ENCODE data around the gene ZNF211. TPM values are rescaled to one million over a fixed set of nuclear protein-coding genes. Genes with fewer than 3 reads are reported as not detected.

ZNF211 gene
- total RNA-seq, 3 donors from 2014 or later (not counting 1 experiment from before 2014, with no cell fraction given), result 33.7 to 47.0 (median 36.9) TPM

GRCh38 chr19:57641715-57642234 lies 8.8 kb downstream of the ZNF211 start:
- no peaks in the 10 kb centered on the region for H3K27me3 ChIP-seq (ENCODE audit: control insufficient read depth, insufficient read depth, low read length)
- 98% methylated on average over 4 of the region's 4 CpGs for WGBS (ENCODE audit: insufficient coverage)
- H3K27ac ChIP-seq (ENCODE audit: low read length), result no peak overlapping the region
- intact Hi-C loops (cut with micrococcal nuclease), result no loop called here
- ATAC-seq (no peak), DNase-seq (no peak)
- H3K9me3 ChIP-seq (ENCODE audit: control insufficient read depth, insufficient read depth, low read length), result peaks cover 63% of the 10 kb centered on the region
- no peak overlapping the region for H3K27ac Mint-ChIP-seq
- H3K4me3 Mint-ChIP-seq, result no peak overlapping the region
- TF ChIP-seq CTCF (IDR thresholded peaks at IDR 0.05), result no peak
- no peaks in the 10 kb centered on the region for H3K4me1 ChIP-seq (ENCODE audit: control insufficient read depth, insufficient read depth, low read length)
- H3K9me3 Mint-ChIP-seq, result peaks cover 17 to 31% of the 10 kb centered on the region in 2 donors
- H3K36me3 ChIP-seq (ENCODE audit: control insufficient read depth, insufficient read depth, low read length), result peaks cover 41% of the 10 kb centered on the region
- H3K4me3 ChIP-seq (ENCODE audit: low read length), result no peak overlapping the region
- H3K27me3 Mint-ChIP-seq (ENCODE audit: low read depth in 2 of 2), result no peaks in the 10 kb centered on the region
- no peaks in the 10 kb centered on the region for H3K4me1 Mint-ChIP-seq
- peaks cover 62% of the 10 kb centered on the region for H3K36me3 Mint-ChIP-seq

GRCh38 chr19:57642396-57643046 lies 9.6 kb downstream of the ZNF211 start:
- no peaks in the 10 kb centered on the region for H3K27me3 ChIP-seq (ENCODE audit: control insufficient read depth, insufficient read depth, low read length)
- ATAC-seq (no peak), DNase-seq (no peak)
- peaks cover 62% of the 10 kb centered on the region for H3K9me3 ChIP-seq (ENCODE audit: control insufficient read depth, insufficient read depth, low read length)
- H3K4me3 Mint-ChIP-seq, result no peak overlapping the region
- peaks cover 38% of the 10 kb centered on the region for H3K36me3 ChIP-seq (ENCODE audit: control insufficient read depth, insufficient read depth, low read length)
- H3K27me3 Mint-ChIP-seq (ENCODE audit: low read depth in 2 of 2), result no peaks in the 10 kb centered on the region
- H3K4me1 ChIP-seq (ENCODE audit: control insufficient read depth, insufficient read depth, low read length), result no peaks in the 10 kb centered on the region
- H3K36me3 Mint-ChIP-seq, result peaks cover 54% of the 10 kb centered on the region
- TF ChIP-seq CTCF (IDR thresholded peaks at IDR 0.05), result no peak
- no peak overlapping the region for H3K4me3 ChIP-seq (ENCODE audit: low read length)
- H3K27ac ChIP-seq (ENCODE audit: low read length), result no peak overlapping the region
- 96% methylated on average over 3 of the region's 4 CpGs for WGBS (ENCODE audit: insufficient coverage)
- no peak overlapping the region for H3K27ac Mint-ChIP-seq
- H3K4me1 Mint-ChIP-seq, result no peaks in the 10 kb centered on the region
- intact Hi-C loops (cut with micrococcal nuclease), result no loop called here
- peaks cover 14 to 27% of the 10 kb centered on the region in 2 donors for H3K9me3 Mint-ChIP-seq

- peaks cover 14 to 22% of the 10 kb centered on the region in 2 donors for H3K9me3 Mint-ChIP-seq
- intact Hi-C loops (cut with micrococcal nuclease), result no loop called here
- H3K4me1 Mint-ChIP-seq, result no peaks in the 10 kb centered on the region
- no peaks in the 10 kb centered on the region for H3K27me3 ChIP-seq (ENCODE audit: control insufficient read depth, insufficient read depth, low read length)
- DNase-seq (no peak), ATAC-seq (no peak)
- no peaks in the 10 kb centered on the region for H3K4me1 ChIP-seq (ENCODE audit: control insufficient read depth, insufficient read depth, low read length)
- no peak overlapping the region for H3K27ac ChIP-seq (ENCODE audit: low read length)
- H3K4me3 Mint-ChIP-seq, result no peak overlapping the region
- peaks cover 53% of the 10 kb centered on the region for H3K36me3 Mint-ChIP-seq
- no peak for TF ChIP-seq CTCF (IDR thresholded peaks at IDR 0.05)
- H3K36me3 ChIP-seq (ENCODE audit: control insufficient read depth, insufficient read depth, low read length), result peaks cover 34% of the 10 kb centered on the region
- no peak overlapping the region for H3K4me3 ChIP-seq (ENCODE audit: low read length)
- peaks cover 62% of the 10 kb centered on the region for H3K9me3 ChIP-seq (ENCODE audit: control insufficient read depth, insufficient read depth, low read length)
- no peak overlapping the region for H3K27ac Mint-ChIP-seq
- no peaks in the 10 kb centered on the region for H3K27me3 Mint-ChIP-seq (ENCODE audit: low read depth in 2 of 2)
These were observed 10.8 kb downstream of the ZNF211 start for GRCh38 chr19:57643734-57644133.
